Right atrium auricular region (tissue), 2 donors: ENCODE results near the gene SPINT4. TPM values are rescaled to one million over a fixed set of nuclear protein-coding genes. Genes with fewer than 3 reads are reported as not detected.
"Not testable (repeated sequence)": the region's sequence is repeated elsewhere in the genome, so short reads cannot be mapped to it uniquely, and the experiment has no call there.

Experiments
- DNase-seq: peaks from one replicate; pipeline ENCODE4 v3.0.0-alpha.2; 2019; ENCODE audit warnings: low spot score
- H3K27ac ChIP-seq, 2 donors: fragments of 200-600 bp; sonication (generic); 1 replicate in 1 of 2; 2 replicates in 1 of 2; pipeline ENCODE4 v1.5.1; 2016 to 2019
- H3K27me3 ChIP-seq, 2 donors: fragments of 200-600 bp; sonication (generic); one replicate each; pipeline versions ENCODE4 v1.5.1 to v1.6.0; 2017 to 2019
- H3K36me3 ChIP-seq: fragments of 200-600 bp; sonication (generic); one replicate; pipeline ENCODE4 v1.5.1; 2016
- H3K4me1 ChIP-seq, 2 donors: fragments of 200-600 bp; sonication (generic); one replicate each; pipeline versions ENCODE4 v1.5.1 to v1.6.0; 2017 to 2019
- H3K4me3 ChIP-seq, 2 donors: fragments of 200-600 bp; sonication (generic); 1 replicate in 1 of 2; 2 replicates in 1 of 2; pipeline ENCODE4 v1.5.1; 2017 to 2019; ENCODE audit warnings: mild to moderate bottlenecking in 1 of 2, moderate library complexity in 1 of 2
- H3K9me3 ChIP-seq, 2 donors: fragments of 200-600 bp; sonication (generic); one replicate each; pipeline ENCODE4 v1.5.1; 2019
- CTCF ChIP-seq, 2 donors: fragments of 200-600 bp; sonication (generic); IDR thresholded peaks; one replicate each; pipeline ENCODE4 v1.5.1; 2019; ENCODE audit warnings: antibody characterized with exemption in 2 of 2
- total RNA-seq, 2 donors: library from RNA; depleted of rRNA; stranded (reverse); fragments of >200 nt; gene quantifications; one replicate each; pipeline ENCODE4 v1.1.0, GENCODE V29; 2016

SPINT4 gene
- total RNA-seq, 2 donors from 2014 or later = not detected

GRCh38 chr20:45752746-45753145, 30.6 kb downstream of the SPINT4 start:
- TF ChIP-seq CTCF (IDR thresholded peaks at IDR 0.05) = no peak
- Histone ChIP-seq H3K4me3 (no peak overlapping the region), H3K36me3 (no peaks in the 10 kb centered on the region), H3K27ac (no peak overlapping the region), H3K4me1 (no peaks in the 10 kb centered on the region), H3K9me3 (peaks cover 0 to 4% of the 10 kb centered on the region in 2 donors), H3K27me3 (no peaks in the 10 kb centered on the region)
- DNase-seq = no peak

- Histone ChIP-seq H3K4me1 (no peaks in the 10 kb centered on the region), H3K27ac (no peak overlapping the region), H3K4me3 (no peak overlapping the region), H3K36me3 (no peaks in the 10 kb centered on the region), H3K9me3 (peaks cover 0 to 4% of the 10 kb centered on the region in 2 donors), H3K27me3 (no peaks in the 10 kb centered on the region)
- DNase-seq = no peak
- TF ChIP-seq CTCF (IDR thresholded peaks at IDR 0.05) = no peak
These were observed 35.9 kb downstream of the SPINT4 start for GRCh38 chr20:45758096-45758495.

GRCh38 chr20:45759921-45760320, 37.8 kb downstream of the SPINT4 start:
- H3K9me3 ChIP-seq, H3K4me1 ChIP-seq, H3K27ac ChIP-seq, H3K27me3 ChIP-seq, DNase-seq, H3K36me3 ChIP-seq, H3K4me3 ChIP-seq: not testable (repeated sequence)

- not testable (repeated sequence) for H3K27me3 ChIP-seq, H3K27ac ChIP-seq, H3K9me3 ChIP-seq, H3K4me3 ChIP-seq, DNase-seq, H3K36me3 ChIP-seq, H3K4me1 ChIP-seq
These were observed 39.8 kb downstream of the SPINT4 start for GRCh38 chr20:45761966-45762365.

- H3K36me3 ChIP-seq, H3K4me1 ChIP-seq, H3K9me3 ChIP-seq, H3K27me3 ChIP-seq, H3K4me3 ChIP-seq, H3K27ac ChIP-seq, DNase-seq: not testable (repeated sequence)
These were observed 42.6 kb downstream of the SPINT4 start for GRCh38 chr20:45764618-45765282.

GRCh38 chr20:45765307-45765875, 43.2 kb downstream of the SPINT4 start:
- DNase-seq = no peak
- H3K9me3 ChIP-seq = no peaks in the 10 kb centered on the region
- no peaks in the 10 kb centered on the region for H3K27me3 ChIP-seq
- H3K4me1 ChIP-seq = no peaks in the 10 kb centered on the region
- H3K27ac ChIP-seq = no peak overlapping the region
- no peaks in the 10 kb centered on the region for H3K36me3 ChIP-seq
- no peak for TF ChIP-seq CTCF (IDR thresholded peaks at IDR 0.05)
- no peak overlapping the region for H3K4me3 ChIP-seq

GRCh38 chr20:45765980-45766379, 43.8 kb downstream of the SPINT4 start:
- H3K4me3 ChIP-seq = no peak overlapping the region
- no peak overlapping the region for H3K27ac ChIP-seq
- no peaks in the 10 kb centered on the region for H3K27me3 ChIP-seq
- H3K36me3 ChIP-seq = no peaks in the 10 kb centered on the region
- H3K4me1 ChIP-seq = peaks cover 0 to under 1% of the 10 kb centered on the region in 2 donors
- no peak for TF ChIP-seq CTCF (IDR thresholded peaks at IDR 0.05)
- no peaks in the 10 kb centered on the region for H3K9me3 ChIP-seq
- DNase-seq = no peak
